ENCODE data around the gene TMEM145.

DNA sequence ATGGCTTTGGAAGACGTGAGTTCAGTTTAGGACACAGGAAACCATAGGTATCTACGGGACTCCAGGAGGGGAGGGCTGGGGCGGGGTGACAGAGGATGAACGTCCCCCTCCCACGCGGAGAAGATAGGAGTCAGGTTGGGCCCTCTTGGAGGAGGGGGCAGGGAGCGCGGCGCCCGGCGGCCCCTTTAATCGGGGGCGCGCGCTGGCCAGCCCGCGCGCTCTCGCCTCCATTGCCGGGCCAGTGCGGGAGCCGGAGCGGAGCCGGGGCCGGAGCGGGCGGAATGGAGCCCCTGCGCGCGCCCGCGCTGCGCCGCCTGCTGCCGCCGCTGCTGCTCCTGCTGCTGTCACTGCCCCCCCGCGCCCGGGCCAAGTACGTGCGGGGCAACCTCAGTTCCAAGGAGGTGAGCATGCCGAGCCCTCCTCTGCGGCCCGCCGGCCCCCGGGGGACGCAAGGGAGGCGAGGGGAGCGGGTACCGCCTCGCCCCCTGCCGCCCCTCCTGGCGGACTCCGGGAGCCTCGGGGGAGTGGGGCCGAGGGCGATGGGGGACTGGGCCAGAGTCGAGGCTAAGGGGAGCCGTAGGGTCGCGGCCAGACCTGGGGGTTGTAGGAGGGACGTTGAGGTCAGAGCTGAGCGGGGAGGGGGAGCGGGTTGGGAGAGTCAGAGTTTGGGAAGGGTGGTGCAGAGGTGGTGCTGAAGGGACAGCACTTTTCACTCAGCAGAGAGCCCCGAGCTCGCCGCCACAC, at the start of gene TMEM145:
- no peak for TF ChIP-seq CTCF (conservative IDR thresholded peaks at IDR 0.05; ENCODE audit: low read depth, low read length)
- TF ChIP-seq EZH2 (IDR thresholded peaks at IDR 0.05; ENCODE audit: low read length, unreplicated experiment), result no peak
- no peak for TF ChIP-seq EZH2phosphoT487 (IDR thresholded peaks at IDR 0.05; ENCODE audit: borderline replicate concordance, low read length)
